ENCODE results near the gene HTRA1. TPM values are rescaled to one million over a fixed set of nuclear protein-coding genes. Genes with fewer than 3 reads are reported as not detected.

The HTRA1 gene
- total RNA-seq, 1 donor from 2014 or later, result not detected

DNA sequence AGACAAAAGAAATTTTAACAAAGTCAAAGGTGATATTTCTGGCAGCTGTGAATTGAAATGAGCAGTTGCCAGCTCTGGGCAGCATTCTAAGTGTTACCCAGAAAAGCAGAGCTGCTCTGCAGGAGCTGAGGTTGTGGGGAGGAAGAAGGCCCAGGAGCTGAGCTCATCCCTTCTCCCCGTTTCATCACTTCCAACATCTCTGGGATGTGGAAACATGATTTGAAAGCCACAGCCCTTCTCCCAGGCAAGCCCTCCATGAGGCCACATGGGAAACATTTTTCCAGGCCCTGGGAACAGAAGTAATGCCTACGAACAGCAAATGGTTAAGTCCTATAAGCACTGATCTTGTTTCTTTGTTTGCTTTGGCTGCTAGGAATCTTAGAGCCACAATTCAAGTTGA is 88.3 kb downstream of the HTRA1 start:
- intact Hi-C loops (cut with micrococcal nuclease), result no loop called here

DNA sequence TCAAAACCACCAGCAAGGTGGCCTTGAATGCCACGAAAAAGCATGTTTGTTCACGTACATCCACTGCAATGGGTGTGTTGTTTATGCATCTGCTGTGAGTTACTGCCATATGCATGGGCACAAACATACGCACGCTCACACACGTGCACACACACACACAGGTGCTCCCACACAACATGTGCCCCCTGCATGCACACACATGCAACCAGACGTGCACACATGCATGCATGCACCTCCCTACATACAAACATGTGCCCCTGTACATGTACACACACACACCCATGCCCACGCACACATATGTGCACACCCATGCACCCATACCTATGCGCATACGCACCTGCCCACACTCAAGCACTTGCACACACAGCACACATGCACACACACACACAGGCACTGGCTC is 89.1 kb downstream of the HTRA1 start:
- intact Hi-C loops (cut with micrococcal nuclease), result no loop called here

DNA sequence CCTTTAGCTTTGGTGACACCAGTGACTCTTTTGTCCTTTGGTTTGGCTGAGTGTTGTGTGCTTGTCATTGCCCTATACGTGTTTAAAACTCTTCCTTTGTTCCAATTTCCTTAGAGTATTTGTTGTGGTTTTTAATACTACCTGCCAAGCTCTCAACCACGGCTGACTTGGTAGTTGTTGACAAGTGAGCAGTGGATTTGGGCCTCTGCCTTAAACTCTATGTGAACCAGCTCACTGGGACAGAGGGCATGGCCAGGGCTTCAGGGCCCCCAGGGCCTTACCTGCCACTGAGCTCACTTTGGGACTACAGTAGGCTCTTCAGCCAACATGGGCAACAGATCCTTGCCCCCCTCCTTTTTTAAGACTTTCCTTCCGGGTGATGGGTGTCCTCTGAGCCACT is 89.6 kb downstream of the HTRA1 start:
- intact Hi-C loops (cut with micrococcal nuclease), result no loop called here

DNA sequence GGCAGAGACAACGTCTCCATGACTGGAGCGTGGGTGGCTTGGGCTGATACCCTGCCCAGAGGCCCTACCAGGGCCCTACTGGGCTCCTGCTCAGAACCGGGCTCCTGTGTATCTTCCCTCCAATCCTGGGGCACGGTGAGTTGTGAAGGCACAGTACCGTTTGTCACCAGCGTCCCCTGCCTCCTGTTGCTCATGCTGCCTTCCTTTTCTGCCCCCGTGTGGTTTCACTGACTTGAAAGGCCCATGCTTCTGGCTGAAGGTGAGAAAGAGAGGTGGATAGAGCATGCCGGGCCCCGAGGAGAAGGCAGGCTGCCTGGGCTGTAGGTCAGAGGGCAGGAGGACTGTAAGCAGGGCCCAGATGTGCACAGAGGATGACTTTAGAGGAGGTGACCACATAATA is 90.1 kb downstream of the HTRA1 start:
- intact Hi-C loops (cut with micrococcal nuclease), result no loop called here

DNA sequence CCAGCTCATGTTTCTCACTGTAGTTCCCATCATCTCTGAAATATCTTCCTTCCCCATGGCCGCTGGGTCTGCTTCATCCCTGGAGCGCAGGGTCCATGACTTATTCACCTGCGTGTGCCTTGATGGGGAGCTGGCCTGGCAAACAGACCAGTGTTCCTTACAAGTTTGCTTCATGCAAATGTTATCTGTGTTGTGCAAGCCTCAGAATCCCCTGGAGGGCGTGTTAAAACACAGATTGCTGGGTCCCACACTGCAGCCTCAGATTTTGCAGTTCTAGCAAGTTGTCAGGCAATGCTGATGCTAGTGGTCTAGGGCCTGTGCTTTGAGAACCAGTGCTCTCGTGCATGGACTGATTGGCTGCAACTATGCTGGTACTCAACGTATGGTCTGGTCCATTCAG is 92.0 kb downstream of the HTRA1 start:
- intact Hi-C loops (cut with micrococcal nuclease), result no loop called here

DNA sequence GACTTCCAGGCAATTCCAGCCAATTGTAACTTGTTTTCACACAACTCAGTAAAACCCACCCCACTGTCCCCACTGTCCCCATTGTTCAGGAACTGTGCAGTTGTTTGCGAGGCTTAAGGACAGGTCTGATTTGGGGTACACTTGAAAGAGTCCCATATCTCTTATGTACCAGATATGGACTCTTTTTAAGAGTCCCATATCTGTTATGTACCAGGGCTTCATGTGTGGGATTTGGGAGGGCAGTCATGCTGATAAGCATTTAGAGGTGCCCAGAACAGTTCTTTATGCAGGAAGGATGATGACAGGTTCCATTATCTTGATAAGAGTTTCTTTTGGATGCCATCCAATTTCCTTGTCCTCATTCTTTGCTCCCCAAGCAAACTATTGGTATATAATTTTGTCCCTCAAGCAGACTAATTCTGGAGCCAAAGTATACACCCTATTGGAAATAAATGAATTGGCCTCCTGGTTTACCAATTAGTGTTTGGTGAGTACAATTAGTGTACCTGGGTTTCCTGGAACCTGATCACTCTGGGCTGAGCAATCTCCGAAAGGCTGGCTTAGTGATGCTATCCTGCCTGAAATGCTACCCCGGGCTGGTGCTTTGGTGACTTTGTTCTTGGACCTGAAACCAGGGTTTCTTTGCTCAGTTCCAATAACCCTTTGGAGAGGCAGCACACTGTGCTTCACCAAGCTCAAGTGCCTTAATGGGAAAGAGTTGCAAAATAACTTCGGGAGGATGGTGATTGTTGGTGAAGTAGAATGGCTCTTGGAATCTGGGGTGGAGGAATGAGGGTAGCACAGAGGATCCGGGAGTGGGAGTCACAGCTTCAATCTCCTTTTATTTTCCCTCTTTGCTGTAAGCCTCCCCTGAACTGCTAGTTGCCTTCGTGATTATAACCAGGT is 93.0 kb downstream of the HTRA1 start:
- intact Hi-C loops (cut with micrococcal nuclease), result no loop called here

DNA sequence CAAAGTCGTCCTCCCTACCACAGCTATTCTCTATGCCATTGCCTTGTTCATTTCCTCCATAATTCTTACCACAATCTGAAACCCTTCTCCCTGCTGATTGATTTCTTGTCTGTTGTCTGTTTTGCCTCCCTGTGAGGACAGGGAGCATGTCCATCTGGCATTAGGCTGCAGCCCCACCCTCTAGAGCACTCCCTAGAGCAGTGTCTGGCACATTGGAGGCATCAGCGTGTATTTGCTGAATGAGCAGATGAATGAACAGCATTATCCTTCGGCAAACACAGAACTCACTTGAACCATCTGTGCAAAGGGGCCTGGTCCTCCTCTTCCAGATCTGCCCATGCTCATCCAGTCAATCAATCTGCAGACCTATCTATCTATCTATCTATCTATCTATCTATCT is 94.1 kb downstream of the HTRA1 start:
- intact Hi-C loops (cut with micrococcal nuclease), result no loop called here

DNA sequence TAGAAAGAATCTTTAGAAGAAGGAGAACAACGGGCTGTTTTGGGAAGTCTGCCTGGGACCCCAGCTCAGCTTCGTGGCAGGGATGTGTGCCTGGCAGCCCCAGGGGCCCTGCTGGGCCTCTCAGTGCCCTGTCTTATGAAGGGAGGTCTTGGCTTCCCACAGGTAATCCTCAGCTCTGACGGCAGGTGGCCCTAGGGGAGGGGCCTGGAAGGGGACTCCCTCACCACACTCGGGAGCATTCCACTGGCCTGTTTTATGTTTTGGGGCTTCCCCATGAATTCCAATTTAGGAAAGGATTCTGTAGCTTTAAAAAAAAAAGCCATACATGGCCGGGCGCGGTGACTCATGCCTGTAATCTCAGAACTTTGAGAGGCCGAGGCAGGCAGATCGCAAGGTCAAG is 96.2 kb downstream of the HTRA1 start:
- intact Hi-C loops (cut with micrococcal nuclease), result no loop called here

DNA sequence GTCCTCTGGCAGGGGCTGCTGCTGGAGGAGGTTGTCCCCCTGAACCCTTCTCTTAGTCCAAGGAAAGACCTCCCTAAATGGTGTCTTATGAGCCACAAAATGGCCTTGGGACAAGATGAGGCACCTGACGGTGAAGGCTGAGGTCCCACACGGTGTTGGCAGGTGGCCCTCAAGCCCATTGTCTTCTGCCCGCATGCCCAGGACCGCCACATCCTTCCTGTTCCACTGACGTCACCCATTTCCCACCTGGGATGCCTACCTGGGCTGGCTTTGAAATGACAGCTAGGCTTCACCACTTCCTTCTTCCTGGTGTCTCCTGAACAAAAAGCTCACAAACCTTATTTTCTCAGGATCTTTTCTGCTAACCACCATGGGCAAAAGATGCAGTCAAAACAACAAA is 97.1 kb downstream of the HTRA1 start:
- intact Hi-C loops (cut with micrococcal nuclease), result no loop called here

DNA sequence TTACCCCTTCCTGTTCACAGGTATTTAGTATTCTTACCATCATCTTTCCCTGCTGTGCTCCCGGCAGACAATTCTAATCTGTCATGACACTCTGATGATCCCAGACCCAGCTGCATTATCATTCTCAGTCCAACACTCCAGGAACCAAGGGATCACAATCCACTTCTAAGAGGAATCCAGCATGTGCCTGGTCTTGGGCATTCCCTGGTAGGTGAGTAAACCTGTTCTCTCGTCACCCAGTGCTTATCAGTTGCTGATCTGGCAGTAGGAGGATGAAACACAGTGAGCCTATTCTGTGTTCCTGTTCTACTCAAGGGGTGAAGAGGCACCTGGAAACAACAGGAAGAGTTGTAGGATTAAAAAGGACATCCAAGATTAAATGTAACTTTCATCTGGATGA is 97.9 kb downstream of the HTRA1 start:
- intact Hi-C loops (cut with micrococcal nuclease), result loop anchor here (1.0 kb wide), 1 partner anchor 14 kb away; no protein-coding TSS in a partner anchor

DNA sequence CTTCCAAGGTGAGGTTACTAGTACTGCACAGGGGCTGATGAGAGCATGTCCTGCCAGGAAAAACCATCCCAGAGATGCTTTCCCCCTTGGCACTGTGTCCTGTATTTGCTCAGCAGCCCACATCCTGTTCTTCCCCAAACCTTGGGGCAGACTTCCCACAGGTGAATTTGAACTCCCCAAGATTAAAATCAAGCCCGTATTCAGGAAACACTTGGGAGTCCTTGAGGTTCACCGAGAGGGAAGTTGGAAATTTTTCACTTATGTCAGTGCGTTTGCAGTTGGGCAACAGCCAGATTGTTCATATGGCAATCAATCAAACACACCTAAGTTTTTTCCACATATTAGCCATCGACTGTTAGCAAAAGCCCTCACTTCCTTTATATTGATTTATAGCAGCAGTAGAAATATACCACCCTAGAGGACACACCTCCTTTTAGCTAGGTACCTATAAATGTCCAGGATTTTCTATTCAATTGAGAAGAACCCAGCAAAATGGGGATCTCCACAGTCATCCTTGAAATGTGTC is 99.0 kb downstream of the HTRA1 start, which contains the start of gene DMBT1:
TSS of gene DMBT1 (plus strand) at position 476 of the 526 bp plus-strand sequence. CDS start at position 493, 17 bp downstream.
- intact Hi-C loops (cut with micrococcal nuclease), result loop anchor here (10.0 kb wide), 1 partner anchor 1004 kb away; no protein-coding TSS in a partner anchor

DNA sequence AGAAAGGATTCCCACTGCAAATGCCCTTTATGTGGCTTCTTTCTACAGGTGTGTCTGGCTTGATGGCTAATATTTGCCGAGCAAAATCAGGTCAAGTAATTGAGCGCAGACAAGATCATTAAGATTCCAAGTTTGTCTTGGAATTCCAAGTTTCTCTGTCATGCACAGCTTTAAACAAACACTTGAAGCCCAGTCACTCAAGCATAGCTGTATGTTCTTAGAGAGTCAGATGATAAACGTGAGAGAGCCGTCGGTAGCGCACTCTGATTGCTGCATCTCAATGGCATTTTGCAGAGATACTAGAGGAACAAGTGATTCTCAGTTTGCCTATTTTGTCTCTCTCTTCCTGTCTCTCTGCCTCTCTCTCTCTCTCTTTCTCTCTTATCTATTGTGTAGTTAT is 99.9 kb downstream of the HTRA1 start:
- intact Hi-C loops (cut with micrococcal nuclease), result loop anchor here (10.0 kb wide), 1 partner anchor 1004 kb away; no protein-coding TSS in a partner anchor

DNA sequence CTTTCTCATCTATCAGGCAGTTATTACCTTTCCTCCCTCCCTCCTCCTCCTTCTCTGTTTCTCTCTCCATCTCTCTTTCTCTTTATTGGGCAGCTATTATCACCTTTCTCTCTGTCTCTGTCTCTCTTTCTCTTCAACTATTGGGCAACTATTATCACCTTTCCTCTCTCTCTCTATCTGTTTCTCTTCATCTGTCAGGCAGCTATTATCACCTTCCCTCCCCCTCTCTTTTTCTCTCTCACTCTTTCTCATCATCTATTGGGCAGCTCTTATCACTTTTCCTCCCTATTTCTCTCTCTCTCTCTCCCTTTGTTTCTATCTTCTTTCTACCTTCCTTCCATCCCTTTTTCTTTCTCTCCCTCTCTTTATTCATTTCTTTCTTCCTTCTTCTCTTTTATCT is 100.4 kb downstream of the HTRA1 start:
- intact Hi-C loops (cut with micrococcal nuclease), result loop anchor here (10.0 kb wide), 1 partner anchor 1003 kb away; no protein-coding TSS in a partner anchor

Other genes starting within 250 kb of the HTRA1 start
- not detected in 2 replicates for gene BTBD16, start 190.3 kb upstream of the HTRA1 start, total RNA-seq
- 4.2 and 5.5 TPM in 2 replicates for gene PLEKHA1, start 86.8 kb upstream of the HTRA1 start, total RNA-seq
- gene ARMS2, start 6.9 kb upstream of the HTRA1 start, total RNA-seq, result not detected in 2 replicates
- not detected in 2 replicates for gene DMBT1, start 99.2 kb downstream of the HTRA1 start, total RNA-seq
- not detected in 2 replicates for gene C10orf120, start 238.3 kb downstream of the HTRA1 start, total RNA-seq

All from T-helper 1 cell treated with Interleukin-12 subunit alpha and Interleukin-12 subunit beta and Interleukin-4 antibody, amounts not matched to agents 30 ng/mL and 1 ng/mL, for 36 hours (primary cell).